ENCODE results near the gene CR2. TPM values are rescaled to one million over a fixed set of nuclear protein-coding genes. Genes with fewer than 3 reads are reported as not detected.

Gene CR2
- total and polyA plus RNA-seq, 2 of the 4 experiments (the other 2 are of a cell fraction), result not detected

DNA sequence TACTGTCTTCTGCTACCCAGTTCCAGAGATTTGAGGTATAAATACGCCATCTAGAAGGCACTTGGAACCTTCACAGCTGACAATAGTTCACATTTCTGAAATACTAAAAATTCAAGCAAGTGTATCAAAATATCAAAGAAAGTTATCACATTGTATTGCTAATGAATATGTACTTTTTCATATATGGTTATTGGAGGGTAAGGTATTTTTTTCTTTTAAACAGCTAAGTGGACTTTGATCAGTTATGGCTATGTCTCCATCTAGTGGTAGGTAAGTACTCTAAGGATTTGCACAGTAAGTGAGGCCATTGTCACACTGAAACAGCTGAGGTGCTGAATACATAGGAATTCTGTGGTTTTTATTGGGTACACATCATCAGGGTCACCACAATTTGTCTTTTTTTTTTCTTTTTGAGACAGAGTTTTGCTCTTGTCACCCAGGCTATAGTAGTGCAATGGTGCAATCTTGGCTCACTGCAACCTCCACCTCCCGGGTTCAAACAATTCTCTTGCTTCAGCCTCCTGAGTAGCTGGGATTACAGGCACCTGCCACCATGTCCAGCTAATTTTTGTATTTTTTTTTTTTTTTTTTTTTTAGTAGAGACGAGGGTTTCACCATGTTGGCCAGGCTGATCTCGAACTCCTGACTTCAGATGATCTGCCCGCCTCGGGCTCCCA lies 49.1 kb upstream of the CR2 start (continued):
- TF ChIP-seq MAFK (IDR thresholded peaks at IDR 0.05; ENCODE audit: low read depth, low read length), result no peak

DNA sequence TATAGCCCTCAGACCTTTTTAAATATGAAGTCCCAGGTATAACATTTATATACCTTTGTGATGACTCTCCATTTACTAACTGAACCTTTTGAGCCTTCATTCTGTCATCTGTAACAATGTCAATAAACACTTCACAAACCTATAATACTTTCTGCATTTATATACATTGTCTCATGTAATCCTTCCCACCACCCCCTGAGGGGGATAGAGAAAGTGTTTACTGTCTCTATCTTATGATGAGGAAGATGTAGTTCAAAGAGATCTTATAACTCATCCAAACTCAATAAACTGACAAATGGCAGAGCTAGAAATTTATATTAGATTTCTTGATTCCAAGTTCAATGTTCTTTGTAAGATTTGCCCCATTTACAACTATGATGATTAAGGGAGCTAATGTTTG lies 48.3 kb upstream of the CR2 start:
- Histone ChIP-seq H3K4me2 (ENCODE audit: low read depth, low read length) (no peak overlapping the region), H2BK5ac (ENCODE audit: low read depth, low read length, poor library complexity, severe bottlenecking) (no peak overlapping the region), H3K4me3 (ENCODE audit: insufficient read depth, low read depth, low read length) (no peak overlapping the region), H3K9me3 (ENCODE audit: control insufficient read depth, insufficient read depth, low read length) (no peaks in the 10 kb centered on the region), H3K9me1 (ENCODE audit: insufficient read depth, low read length) (no peaks in the 10 kb centered on the region), H3K27me3 (ENCODE audit: control insufficient read depth, insufficient read depth, low read length) (peaks cover 4% of the 10 kb centered on the region), H4K8ac (ENCODE audit: low read depth in 2 of 2, low read length in 2 of 2) (no peak overlapping the region), H4K20me1 (ENCODE audit: insufficient read depth, low read length) (no peaks in the 10 kb centered on the region), H2BK15ac (ENCODE audit: low read depth, low read length) (no peak overlapping the region), H4K91ac (ENCODE audit: insufficient read depth, low read depth, low read length) (no peak overlapping the region), H2AK9ac (replicated peaks; ENCODE audit: low read depth, low read length, poor library complexity) (no peak overlapping the region), H2AFZ (replicated peaks; ENCODE audit: low read length, poor library complexity) (no peak overlapping the region), H3K27ac (ENCODE audit: insufficient read depth, low read length) (no peak overlapping the region), H3K79me1 (ENCODE audit: low read depth in 1 of 2, low read length in 2 of 2) (no peaks in the 10 kb centered on the region), H3K36me3 (ENCODE audit: control insufficient read depth, insufficient read depth, low read length) (no peaks in the 10 kb centered on the region), H3K9ac (ENCODE audit: low read depth, low read length) (no peak overlapping the region), H2BK20ac (ENCODE audit: low read depth, low read length) (no peak overlapping the region), H3K18ac (ENCODE audit: low read depth, low read length) (no peak overlapping the region), H4K5ac (ENCODE audit: low read depth, low read length) (no peak overlapping the region), H3K56ac (ENCODE audit: extremely low read depth, insufficient read depth, low read length) (no peak overlapping the region), H3K4ac (ENCODE audit: low read depth, low read length) (no peak overlapping the region), H2AK5ac (ENCODE audit: low read depth, low read length) (no peak overlapping the region), H2BK120ac (ENCODE audit: low read depth, low read length) (no peak overlapping the region), H3K23ac (ENCODE audit: low read depth, low read length) (no peak overlapping the region), H3K4me1 (ENCODE audit: control insufficient read depth, insufficient read depth, low read length) (no peaks in the 10 kb centered on the region), H3K14ac (replicated peaks; ENCODE audit: low read depth, low read length) (no peak overlapping the region)
- CTCF ChIA-PET, result interaction anchor here (0.6 to 2.0 kb wide), 5 partner anchors 84 to 330 kb away, joined by 3 to 6 read pairs (median 3); partner anchors contain the start of gene CD55
- dilution Hi-C loops (cut with HindIII; ENCODE audit: low sequenced_read_pairs, unreplicated experiment), result no loop called here
- no TSS peak for BruUV-seq (replicated peaks)
- in situ Hi-C loops (cut with MboI; ENCODE audit: low sequenced_read_pairs), result loop anchor here (5.0 kb wide), 1 partner anchor 314 kb away; no protein-coding TSS in a partner anchor
- POLR2A ChIA-PET (ENCODE audit: unreplicated experiment), result no interaction called here
- DNase-seq, result no peak
- intact Hi-C loops (cut with micrococcal nuclease), result loop anchor here (1.0 to 10.0 kb wide), 5 partner anchors 93 to 491 kb away; no protein-coding TSS in a partner anchor
- TF ChIP-seq RCOR1 (IDR thresholded peaks at IDR 0.05; ENCODE audit: insufficient replicate concordance, low read length), result no peak
- TF ChIP-seq, protein P1, sequence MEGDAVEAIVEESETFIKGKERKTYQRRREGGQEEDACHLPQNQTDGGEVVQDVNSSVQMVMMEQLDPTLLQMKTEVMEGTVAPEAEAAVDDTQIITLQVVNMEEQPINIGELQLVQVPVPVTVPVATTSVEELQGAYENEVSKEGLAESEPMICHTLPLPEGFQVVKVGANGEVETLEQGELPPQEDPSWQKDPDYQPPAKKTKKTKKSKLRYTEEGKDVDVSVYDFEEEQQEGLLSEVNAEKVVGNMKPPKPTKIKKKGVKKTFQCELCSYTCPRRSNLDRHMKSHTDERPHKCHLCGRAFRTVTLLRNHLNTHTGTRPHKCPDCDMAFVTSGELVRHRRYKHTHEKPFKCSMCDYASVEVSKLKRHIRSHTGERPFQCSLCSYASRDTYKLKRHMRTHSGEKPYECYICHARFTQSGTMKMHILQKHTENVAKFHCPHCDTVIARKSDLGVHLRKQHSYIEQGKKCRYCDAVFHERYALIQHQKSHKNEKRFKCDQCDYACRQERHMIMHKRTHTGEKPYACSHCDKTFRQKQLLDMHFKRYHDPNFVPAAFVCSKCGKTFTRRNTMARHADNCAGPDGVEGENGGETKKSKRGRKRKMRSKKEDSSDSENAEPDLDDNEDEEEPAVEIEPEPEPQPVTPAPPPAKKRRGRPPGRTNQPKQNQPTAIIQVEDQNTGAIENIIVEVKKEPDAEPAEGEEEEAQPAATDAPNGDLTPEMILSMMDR (conservative IDR thresholded peaks at IDR 0.05; ENCODE audit: low read depth, low read length), result no peak
- TF ChIP-seq MAFK (IDR thresholded peaks at IDR 0.05; ENCODE audit: low read depth, low read length), result no peak
- TF ChIP-seq CEBPB (IDR thresholded peaks at IDR 0.05; ENCODE audit: low read depth, low read length), result no peak
- TF ChIP-seq, protein P2, sequence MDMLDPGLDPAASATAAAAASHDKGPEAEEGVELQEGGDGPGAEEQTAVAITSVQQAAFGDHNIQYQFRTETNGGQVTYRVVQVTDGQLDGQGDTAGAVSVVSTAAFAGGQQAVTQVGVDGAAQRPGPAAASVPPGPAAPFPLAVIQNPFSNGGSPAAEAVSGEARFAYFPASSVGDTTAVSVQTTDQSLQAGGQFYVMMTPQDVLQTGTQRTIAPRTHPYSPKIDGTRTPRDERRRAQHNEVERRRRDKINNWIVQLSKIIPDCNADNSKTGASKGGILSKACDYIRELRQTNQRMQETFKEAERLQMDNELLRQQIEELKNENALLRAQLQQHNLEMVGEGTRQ (IDR thresholded peaks at IDR 0.05; ENCODE audit: low read depth, low read length), result no peak
- no peak for TF ChIP-seq BHLHE40 (IDR thresholded peaks at IDR 0.05; ENCODE audit: low read depth, low read length)
- ATAC-seq (ENCODE audit: low read depth), result no peak

All from IMR-90 (cell line).